ENCODE measurements around the gene AKNAD1. TPM values are rescaled to one million over a fixed set of nuclear protein-coding genes. Genes with fewer than 3 reads are reported as not detected.

Gene AKNAD1, protein sequence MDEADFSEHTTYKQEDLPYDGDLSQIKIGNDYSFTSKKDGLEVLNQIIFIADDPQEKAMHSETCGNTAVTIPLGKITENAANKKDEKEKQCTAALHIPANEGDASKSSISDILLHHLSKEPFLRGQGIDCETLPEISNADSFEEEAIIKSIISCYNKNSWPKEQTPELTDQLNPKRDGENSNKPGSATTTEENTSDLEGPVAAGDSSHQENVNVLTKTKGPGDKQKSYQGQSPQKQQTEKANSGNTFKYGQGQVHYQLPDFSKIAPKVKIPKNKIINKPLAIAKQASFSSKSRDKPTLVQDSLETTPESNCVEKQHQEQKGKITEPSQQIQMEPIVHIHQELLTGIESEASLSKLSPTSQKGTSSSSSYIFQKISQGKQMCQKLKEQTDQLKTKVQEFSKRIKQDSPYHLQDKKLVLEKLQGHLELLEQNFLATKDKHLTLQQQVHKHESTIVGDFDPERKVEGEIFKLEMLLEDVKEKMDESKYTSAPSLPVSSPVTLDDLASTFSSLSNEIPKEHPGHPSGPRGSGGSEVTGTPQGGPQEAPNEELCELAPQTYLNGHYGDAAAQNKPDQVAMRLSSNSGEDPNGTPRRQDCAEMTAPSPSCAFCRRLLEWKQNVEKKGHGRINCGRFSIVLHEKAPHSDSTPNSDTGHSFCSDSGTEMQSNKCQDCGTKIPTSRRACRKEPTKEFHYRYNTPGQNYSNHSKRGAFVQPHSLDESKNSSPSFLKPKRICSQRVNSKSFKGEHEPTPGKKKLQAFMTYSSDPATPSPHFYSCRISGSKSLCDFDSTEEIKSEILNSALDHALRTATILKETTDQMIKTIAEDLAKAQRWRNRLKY
- not detected in 2 replicates for total RNA-seq

DNA sequence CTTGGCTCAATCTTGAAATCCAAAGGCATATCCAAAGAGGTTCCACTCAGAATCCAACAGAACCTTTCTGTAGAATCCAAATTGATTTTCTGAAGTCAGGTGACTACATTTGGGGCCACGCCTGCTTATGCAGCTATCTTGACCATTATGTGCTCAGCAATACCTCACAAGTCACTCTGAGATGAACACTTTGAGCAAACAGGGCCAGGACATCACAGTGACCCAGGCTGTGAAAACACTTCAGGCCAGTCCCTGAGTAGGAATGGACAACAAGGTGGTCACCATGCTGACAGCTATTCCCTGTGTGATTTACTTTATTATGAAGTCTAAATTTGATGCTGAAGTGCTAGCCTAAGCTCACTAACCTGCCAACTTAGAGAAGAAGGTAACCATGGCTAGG, at the start of gene AKNAD1:
Gene AKNAD1, minus strand, starts transcription at position 101 of the 400 bp plus-strand sequence. CDS start 4,430 bp downstream, outside the sequence.

Other genes with a start within 250 kb of the AKNAD1 start
- 2.8 and 8.6 TPM in 2 replicates for gene HENMT1, start 196.0 kb downstream of the AKNAD1 start, total RNA-seq
- gene PRPF38B, start 164.8 kb downstream of the AKNAD1 start, total RNA-seq, result 16.2 and 20.8 TPM in 2 replicates
- gene FNDC7, start 144.2 kb downstream of the AKNAD1 start, total RNA-seq, result under 0.01 TPM in 1 of 2 replicates, not detected in the other
- 42.9 and 46.0 TPM in 2 replicates for gene STXBP3, start 110.4 kb downstream of the AKNAD1 start, total RNA-seq
- gene GPSM2, start 19.9 kb upstream of the AKNAD1 start, total RNA-seq, result 6.8 and 38.8 TPM in 2 replicates
- 42.8 and 51.9 TPM in 2 replicates for gene CLCC1, start 106.4 kb upstream of the AKNAD1 start, total RNA-seq
- 13.8 and 23.6 TPM in 2 replicates for gene WDR47, start 185.0 kb upstream of the AKNAD1 start, total RNA-seq
- 102 and 219 TPM in 2 replicates for gene TAF13, start 218.9 kb upstream of the AKNAD1 start, total RNA-seq
- gene TMEM167B, start 233.7 kb upstream of the AKNAD1 start, total RNA-seq, result 22.1 and 24.5 TPM in 2 replicates